ENCODE measurements around the gene HOXA6. TPM values are rescaled to one million over a fixed set of nuclear protein-coding genes. Genes with fewer than 3 reads are reported as not detected.

The HOXA6 gene
- total RNA-seq, 4 donors from 2014 or later, result 1.1 to 1.6 TPM; not detected in 2

GRCh38 chr7:27116962-27117886 lies 30.4 kb downstream of the HOXA6 start:
- no peaks in the 10 kb centered on the region for H3K36me3 ChIP-seq
- DNase-seq, result no peak
- intact Hi-C loops (cut with DNase I), result no loop called here

DNA sequence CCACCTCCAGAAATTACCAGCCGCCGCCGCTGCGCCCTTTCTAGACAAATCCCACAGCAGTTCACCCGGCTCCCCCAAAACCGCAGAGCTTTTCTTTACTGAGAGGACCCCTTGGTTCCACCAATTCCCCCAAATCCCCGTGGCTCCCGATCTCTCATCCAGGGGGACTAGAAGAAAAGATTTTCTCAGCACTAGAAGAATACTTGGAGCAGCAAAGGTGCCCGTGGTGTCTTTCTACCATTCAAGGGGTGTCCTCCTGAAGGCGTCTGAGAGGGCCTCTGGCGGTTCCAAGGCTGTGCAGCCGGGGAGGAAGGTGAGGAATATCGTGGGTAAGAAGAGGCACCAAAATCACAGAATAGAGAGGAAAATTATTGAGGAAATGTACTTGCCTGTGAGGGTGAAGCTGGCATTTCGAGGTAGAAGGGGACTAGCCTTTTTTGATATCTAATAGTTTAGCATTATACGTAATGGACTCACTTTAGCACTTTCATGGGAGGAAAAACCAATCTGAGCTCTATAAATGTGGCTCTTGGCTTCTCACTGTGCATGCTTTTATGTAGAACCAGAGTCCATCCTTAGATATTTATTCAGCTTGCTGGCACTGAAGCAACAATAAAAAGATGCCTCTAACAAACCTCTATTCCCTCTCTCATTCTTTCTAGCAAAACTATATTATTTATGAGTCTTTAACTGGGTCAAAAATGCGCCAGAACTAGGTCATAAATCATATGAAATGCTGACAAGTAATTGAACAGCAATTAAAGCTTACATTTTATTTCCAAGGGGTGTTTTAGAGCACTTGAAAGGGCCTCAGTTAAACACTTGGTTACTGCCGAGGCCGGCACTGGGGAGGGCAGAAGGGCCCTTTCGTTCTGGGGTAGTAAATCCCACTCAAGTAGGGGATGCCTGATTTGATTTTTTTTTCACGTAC lies 31.3 kb downstream of the HOXA6 start:
- peak overlapping the region; percentile 71 to 81 (median 80) for H3K27ac ChIP-seq
- H3K4me3 ChIP-seq (replicated peaks in 1 of 3), result peak overlapping the region in 2 of 3 donors; percentile 1 to 28
- peaks cover 0 to 4% of the 10 kb centered on the region in 2 donors for H3K4me1 ChIP-seq
- H3K27me3 ChIP-seq, result peaks cover 36% of the 10 kb centered on the region
- no peaks in the 10 kb centered on the region for H3K9me3 ChIP-seq
- WGBS, 2 donors, result 14 to 25% methylated on average over 20 of the region's 20 CpGs
- no peaks in the 10 kb centered on the region for H3K36me3 ChIP-seq
- intact Hi-C loops (cut with DNase I), result no loop called here
- no peak for DNase-seq
- TF ChIP-seq, protein P1, sequence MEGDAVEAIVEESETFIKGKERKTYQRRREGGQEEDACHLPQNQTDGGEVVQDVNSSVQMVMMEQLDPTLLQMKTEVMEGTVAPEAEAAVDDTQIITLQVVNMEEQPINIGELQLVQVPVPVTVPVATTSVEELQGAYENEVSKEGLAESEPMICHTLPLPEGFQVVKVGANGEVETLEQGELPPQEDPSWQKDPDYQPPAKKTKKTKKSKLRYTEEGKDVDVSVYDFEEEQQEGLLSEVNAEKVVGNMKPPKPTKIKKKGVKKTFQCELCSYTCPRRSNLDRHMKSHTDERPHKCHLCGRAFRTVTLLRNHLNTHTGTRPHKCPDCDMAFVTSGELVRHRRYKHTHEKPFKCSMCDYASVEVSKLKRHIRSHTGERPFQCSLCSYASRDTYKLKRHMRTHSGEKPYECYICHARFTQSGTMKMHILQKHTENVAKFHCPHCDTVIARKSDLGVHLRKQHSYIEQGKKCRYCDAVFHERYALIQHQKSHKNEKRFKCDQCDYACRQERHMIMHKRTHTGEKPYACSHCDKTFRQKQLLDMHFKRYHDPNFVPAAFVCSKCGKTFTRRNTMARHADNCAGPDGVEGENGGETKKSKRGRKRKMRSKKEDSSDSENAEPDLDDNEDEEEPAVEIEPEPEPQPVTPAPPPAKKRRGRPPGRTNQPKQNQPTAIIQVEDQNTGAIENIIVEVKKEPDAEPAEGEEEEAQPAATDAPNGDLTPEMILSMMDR (IDR thresholded peaks at IDR 0.05), result no peak
- TF ChIP-seq POLR2A (IDR thresholded peaks at IDR 0.05), result no peak

More at GRCh38 chr7:27116962-27117886, 30.4 kb downstream of the HOXA6 start:
- Histone ChIP-seq H3K4me1 (peaks cover 0 to 4% of the 10 kb centered on the region in 2 donors), H3K27ac (peak overlapping the region; percentile 52 to 80 (median 71)), H3K27me3 (peaks cover 36% of the 10 kb centered on the region), H3K4me3 (replicated peaks in 1 of 3) (peak overlapping the region in 1 of 3 donors; percentile 8), H3K9me3 (no peaks in the 10 kb centered on the region)
- TF ChIP-seq POLR2A (IDR thresholded peaks at IDR 0.05), result no peak
- TF ChIP-seq, protein P1 (IDR thresholded peaks at IDR 0.05), result no peak
- 16 to 18% methylated on average over 12 of the region's 12 CpGs for WGBS, 2 donors

DNA sequence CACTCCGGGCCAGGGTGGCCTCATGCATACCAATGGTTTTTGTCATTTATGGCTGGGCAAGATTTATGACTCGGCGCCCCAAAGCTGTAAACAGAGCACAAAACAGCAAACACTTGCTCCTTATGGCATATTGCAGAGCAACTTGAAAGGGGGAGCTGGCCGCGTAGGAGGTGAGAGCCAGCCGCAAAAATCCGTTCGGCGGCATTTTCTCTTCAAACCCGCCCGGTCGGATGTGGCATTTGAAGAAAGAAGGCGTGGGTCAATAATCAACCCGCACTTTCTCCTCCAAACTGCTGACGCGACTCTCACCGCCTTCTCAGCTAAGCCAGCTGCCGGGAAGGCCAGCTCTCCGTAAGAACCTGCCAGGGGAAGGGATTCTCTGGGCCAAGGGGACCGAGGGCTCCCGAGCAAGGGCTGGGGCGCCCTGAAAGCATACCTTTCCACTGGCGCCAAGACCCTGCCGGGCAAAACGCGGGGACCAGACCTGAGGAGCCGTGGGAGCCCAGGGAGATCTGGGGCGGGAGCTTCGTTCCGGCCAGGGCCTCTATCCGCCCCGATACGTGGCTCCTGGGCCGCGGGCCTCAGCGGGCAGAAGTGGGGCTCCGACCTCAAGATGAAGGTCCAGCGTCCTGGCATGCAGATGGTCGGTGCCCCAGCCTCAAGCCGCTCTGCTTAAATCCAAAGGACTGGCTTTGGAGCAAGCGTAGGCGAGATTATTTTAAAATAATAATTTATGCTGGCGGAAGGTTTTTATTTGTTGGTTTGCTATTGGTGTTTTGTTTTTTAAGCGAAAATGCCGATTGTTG lies 32.1 kb downstream of the HOXA6 start:
- TF ChIP-seq, protein P1 (IDR thresholded peaks at IDR 0.05), result no peak
- no peak for TF ChIP-seq POLR2A (IDR thresholded peaks at IDR 0.05)
- DNase-seq, result no peak

GRCh38 chr7:27114881-27115220 lies 32.7 kb downstream of the HOXA6 start:
- Histone ChIP-seq H3K36me3 (no peaks in the 10 kb centered on the region), H3K27me3 (peaks cover 43% of the 10 kb centered on the region), H3K4me3 (replicated peaks in 1 of 3) (peak overlapping the region in 1 of 3 donors; percentile 5), H3K9me3 (no peaks in the 10 kb centered on the region), H3K27ac (peak overlapping the region; percentile 71 to 81 (median 80)), H3K4me1 (peaks cover 0 to 11% of the 10 kb centered on the region in 2 donors)
- 17 to 29% methylated on average over 6 of the region's 6 CpGs for WGBS, 2 donors
- DNase-seq, result no peak
- intact Hi-C loops (cut with DNase I), result no loop called here
- TF ChIP-seq POLR2A (IDR thresholded peaks at IDR 0.05), result no peak
- TF ChIP-seq, protein P1 (IDR thresholded peaks at IDR 0.05), result no peak

More for the DNA sequence above, 32.1 kb downstream of the HOXA6 start:
- peaks cover 43% of the 10 kb centered on the region for H3K27me3 ChIP-seq
- peaks cover 0 to 6% of the 10 kb centered on the region in 2 donors for H3K4me1 ChIP-seq
- peak overlapping the region; percentile 71 to 81 (median 80) for H3K27ac ChIP-seq
- peak overlapping the region in 1 of 3 donors; percentile 5 for H3K4me3 ChIP-seq (replicated peaks in 1 of 3)
- whole genome bisulfite sequencing, 2 donors, result 12 to 24% methylated on average over 23 to 38 of the region's 45 CpGs
- no peaks in the 10 kb centered on the region for H3K9me3 ChIP-seq
- H3K36me3 ChIP-seq, result no peaks in the 10 kb centered on the region
- intact Hi-C loops (cut with DNase I), result no loop called here
